Breast epithelium (tissue), 3 donors: ENCODE results near the gene SHC3.

Source experiments
- POLR2A ChIP-seq: fragments of 450-650 bp; IDR thresholded peaks from one replicate; pipeline ENCODE4 v1.6.1; 2016; ENCODE audit warnings: antibody characterized with exemption, mild to moderate bottlenecking, moderate library complexity
- POLR2AphosphoS5 ChIP-seq, 3 donors: sonication (generic); formaldehyde crosslinking; IDR thresholded peaks; one replicate each; pipeline ENCODE4 v1.6.1; 2017; ENCODE audit warnings: antibody characterized with exemption in 3 of 3
- TF ChIP-seq, protein P1 (sequence below), 3 donors: fragments of 450-650 bp; IDR thresholded peaks; one replicate each; pipeline ENCODE4 v1.5.1; 2016 to 2017; ENCODE audit warnings: antibody characterized with exemption in 3 of 3, mild to moderate bottlenecking in 3 of 3, moderate library complexity in 3 of 3

DNA sequence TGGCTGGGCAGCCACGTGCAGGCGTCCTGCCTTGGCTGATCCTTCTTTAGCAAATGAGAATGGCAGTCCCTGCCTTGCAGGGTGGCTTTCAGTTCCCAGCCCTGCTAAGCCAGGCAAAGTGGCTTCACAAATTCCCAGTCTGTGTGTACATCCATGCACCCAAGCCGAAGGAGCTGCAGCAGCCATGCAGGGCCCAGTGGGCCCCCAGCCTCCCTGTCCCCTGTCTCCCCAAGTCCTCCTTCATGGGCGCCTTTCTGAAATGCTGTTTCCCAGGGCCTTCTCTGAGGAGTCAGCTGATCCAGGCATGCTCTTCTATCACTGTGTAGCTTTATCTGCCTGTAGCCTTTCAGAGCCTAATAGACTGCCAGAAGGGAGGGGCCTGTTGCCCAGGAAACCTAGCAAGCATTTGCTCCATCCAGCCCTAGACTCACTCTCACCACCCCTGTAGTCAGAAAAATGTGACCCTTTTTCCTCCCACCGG, 47.4 kb upstream of the SHC3 start:
- TF ChIP-seq POLR2AphosphoS5 (IDR thresholded peaks at IDR 0.05) = no peak
- TF ChIP-seq, protein P1, sequence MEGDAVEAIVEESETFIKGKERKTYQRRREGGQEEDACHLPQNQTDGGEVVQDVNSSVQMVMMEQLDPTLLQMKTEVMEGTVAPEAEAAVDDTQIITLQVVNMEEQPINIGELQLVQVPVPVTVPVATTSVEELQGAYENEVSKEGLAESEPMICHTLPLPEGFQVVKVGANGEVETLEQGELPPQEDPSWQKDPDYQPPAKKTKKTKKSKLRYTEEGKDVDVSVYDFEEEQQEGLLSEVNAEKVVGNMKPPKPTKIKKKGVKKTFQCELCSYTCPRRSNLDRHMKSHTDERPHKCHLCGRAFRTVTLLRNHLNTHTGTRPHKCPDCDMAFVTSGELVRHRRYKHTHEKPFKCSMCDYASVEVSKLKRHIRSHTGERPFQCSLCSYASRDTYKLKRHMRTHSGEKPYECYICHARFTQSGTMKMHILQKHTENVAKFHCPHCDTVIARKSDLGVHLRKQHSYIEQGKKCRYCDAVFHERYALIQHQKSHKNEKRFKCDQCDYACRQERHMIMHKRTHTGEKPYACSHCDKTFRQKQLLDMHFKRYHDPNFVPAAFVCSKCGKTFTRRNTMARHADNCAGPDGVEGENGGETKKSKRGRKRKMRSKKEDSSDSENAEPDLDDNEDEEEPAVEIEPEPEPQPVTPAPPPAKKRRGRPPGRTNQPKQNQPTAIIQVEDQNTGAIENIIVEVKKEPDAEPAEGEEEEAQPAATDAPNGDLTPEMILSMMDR (IDR thresholded peaks at IDR 0.05) = no peak
- TF ChIP-seq POLR2A = no peak
